ENCODE measurements around the gene NUCKS1. TPM values are rescaled to one million over a fixed set of nuclear protein-coding genes. Genes with fewer than 3 reads are reported as not detected.

The NUCKS1 gene
- total RNA-seq, 5 donors from 2014 or later (not counting 1 experiment from before 2014, with no cell fraction given), result 84.0 to 101 (median 94.6) TPM

- Histone ChIP-seq H3K4me1 (ENCODE audit: control insufficient read depth in 1 of 2, extremely low read depth in 1 of 2, insufficient read depth in 2 of 2, low read length in 2 of 2) (no peaks in the 10 kb centered on the region), H3K9me3 (no peaks in the 10 kb centered on the region), H3K36me3 (ENCODE audit: control insufficient read depth in 2 of 2, extremely low read depth in 1 of 2, insufficient read depth in 1 of 2, low read length in 1 of 2) (peaks cover 0 to 11% of the 10 kb centered on the region in 2 donors), H3K27ac (ENCODE audit: low read length) (no peak overlapping the region), H3K4me3 (ENCODE audit: control insufficient read depth in 1 of 2, extremely low read depth in 1 of 2, low read length in 1 of 2) (no peak overlapping the region), H3K27me3 (replicated peaks in 1 of 2; ENCODE audit: control insufficient read depth in 2 of 2, extremely low read depth in 1 of 2, insufficient read depth in 2 of 2, low read length in 1 of 2) (peaks cover 0 to 6% of the 10 kb centered on the region in 2 experiments)
- Mint-ChIP-seq H3K27ac (no peak overlapping the region), H3K4me1 (peaks cover 3 to 13% (median 11%) of the 10 kb centered on the region in 3 donors), H3K4me3 (no peak overlapping the region), H3K36me3 (peaks cover 19% of the 10 kb centered on the region), H3K27me3 (peaks cover 7 to 12% of the 10 kb centered on the region in 2 donors), H3K9me3 (no peaks in the 10 kb centered on the region)
- ChIA-PET POLR2A (interaction anchor here in 1 of 2 donors (0.5 kb wide), 1 partner anchor 400 kb away, joined by 3 read pairs; no protein-coding TSS in a partner anchor), CTCF (interaction anchor here in 1 of 2 donors (1.3 kb wide), 1 partner anchor 9 kb away, joined by 3 read pairs; no protein-coding TSS in a partner anchor)
- 94% methylated on average over 3 of the region's 4 CpGs for WGBS (ENCODE audit: insufficient coverage)
- DNase-seq (no peak), ATAC-seq (replicated peaks in 1 of 4) (no peak)
Observed at GRCh38 chr1:205701891-205702290, 48.1 kb downstream of the NUCKS1 start.

GRCh38 chr1:205701420-205701819 is 48.6 kb downstream of the NUCKS1 start:
- DNase-seq, result no peak
- no peaks in the 10 kb centered on the region for H3K4me1 ChIP-seq (ENCODE audit: control insufficient read depth in 1 of 2, extremely low read depth in 1 of 2, insufficient read depth in 2 of 2, low read length in 2 of 2)
- Mint-ChIP-seq H3K36me3 (peaks cover 14% of the 10 kb centered on the region), H3K4me1 (peaks cover 3 to 13% (median 7%) of the 10 kb centered on the region in 3 donors), H3K4me3 (no peak overlapping the region), H3K27me3 (peaks cover 12 to 13% of the 10 kb centered on the region in 2 donors), H3K27ac (no peak overlapping the region), H3K9me3 (no peaks in the 10 kb centered on the region)
- ChIA-PET CTCF (interaction anchor here in 1 of 2 donors (1.3 kb wide), 1 partner anchor 10 kb away, joined by 3 read pairs; no protein-coding TSS in a partner anchor), POLR2A (no interaction called here)
- peaks cover 0 to 11% of the 10 kb centered on the region in 2 donors for H3K36me3 ChIP-seq (ENCODE audit: control insufficient read depth in 2 of 2, extremely low read depth in 1 of 2, insufficient read depth in 1 of 2, low read length in 1 of 2)
- H3K9me3 ChIP-seq, result no peaks in the 10 kb centered on the region
- H3K27me3 ChIP-seq (replicated peaks in 1 of 2; ENCODE audit: control insufficient read depth in 2 of 2, extremely low read depth in 1 of 2, insufficient read depth in 2 of 2, low read length in 1 of 2), result peaks cover 0 to 9% of the 10 kb centered on the region in 2 experiments
- H3K4me3 ChIP-seq (ENCODE audit: control insufficient read depth in 1 of 2, extremely low read depth in 1 of 2, low read length in 1 of 2), result no peak overlapping the region
- H3K27ac ChIP-seq (ENCODE audit: low read length), result no peak overlapping the region
- ATAC-seq (replicated peaks in 1 of 4), result no peak
- WGBS (ENCODE audit: insufficient coverage), result 100% methylated on average over 1 of the region's 2 CpGs

- Histone ChIP-seq H3K27me3 (replicated peaks in 1 of 2; ENCODE audit: control insufficient read depth in 2 of 2, extremely low read depth in 1 of 2, insufficient read depth in 2 of 2, low read length in 1 of 2) (peaks cover 0 to 14% of the 10 kb centered on the region in 2 experiments), H3K36me3 (ENCODE audit: control insufficient read depth in 2 of 2, extremely low read depth in 1 of 2, insufficient read depth in 1 of 2, low read length in 1 of 2) (peaks cover 0 to 11% of the 10 kb centered on the region in 2 donors), H3K4me1 (ENCODE audit: control insufficient read depth in 1 of 2, extremely low read depth in 1 of 2, insufficient read depth in 2 of 2, low read length in 2 of 2) (no peaks in the 10 kb centered on the region), H3K27ac (ENCODE audit: low read length) (no peak overlapping the region), H3K4me3 (ENCODE audit: control insufficient read depth in 1 of 2, extremely low read depth in 1 of 2, low read length in 1 of 2) (no peak overlapping the region), H3K9me3 (no peaks in the 10 kb centered on the region)
- DNase-seq (no peak), ATAC-seq (replicated peaks in 1 of 4) (no peak)
- H3K36me3 Mint-ChIP-seq, result peaks cover 14% of the 10 kb centered on the region
- POLR2A ChIA-PET, result no interaction called here
- CTCF ChIA-PET, result interaction anchor here in 1 of 2 donors (1.3 kb wide), 1 partner anchor 10 kb away, joined by 3 read pairs; no protein-coding TSS in a partner anchor
- WGBS (ENCODE audit: insufficient coverage), result 40% methylated on average over 1 of the region's 2 CpGs
- H3K4me1 Mint-ChIP-seq, result peaks cover 3 to 13% (median 7%) of the 10 kb centered on the region in 3 donors
- no peaks in the 10 kb centered on the region for H3K9me3 Mint-ChIP-seq
- no peak overlapping the region for H3K4me3 Mint-ChIP-seq
- peaks cover 13 to 16% of the 10 kb centered on the region in 2 donors for H3K27me3 Mint-ChIP-seq
- H3K27ac Mint-ChIP-seq, result no peak overlapping the region
Observed at GRCh38 chr1:205700865-205701401, 49.0 kb downstream of the NUCKS1 start.

- H3K27ac Mint-ChIP-seq, result no peak overlapping the region
- ChIA-PET CTCF (interaction anchor here (0.7 kb wide), 2 partner anchors 72 to 1053 kb away, joined by 7 to 8 read pairs; no protein-coding TSS in a partner anchor), POLR2A (no interaction called here)
- peaks cover 0 to 7% (median 0%) of the 10 kb centered on the region in 3 donors for H3K4me1 Mint-ChIP-seq
- DNase-seq (no peak), ATAC-seq (replicated peaks in 1 of 4) (no peak)
- H3K9me3 Mint-ChIP-seq, result no peaks in the 10 kb centered on the region
- no peak overlapping the region for H3K4me3 Mint-ChIP-seq
- Histone ChIP-seq H3K4me1 (ENCODE audit: control insufficient read depth in 1 of 2, extremely low read depth in 1 of 2, insufficient read depth in 2 of 2, low read length in 2 of 2) (no peaks in the 10 kb centered on the region), H3K36me3 (ENCODE audit: control insufficient read depth in 2 of 2, extremely low read depth in 1 of 2, insufficient read depth in 1 of 2, low read length in 1 of 2) (peaks cover 0 to 9% of the 10 kb centered on the region in 2 donors), H3K27me3 (replicated peaks in 1 of 2; ENCODE audit: control insufficient read depth in 2 of 2, extremely low read depth in 1 of 2, insufficient read depth in 2 of 2, low read length in 1 of 2) (peaks cover 0 to 17% of the 10 kb centered on the region in 2 experiments), H3K27ac (ENCODE audit: low read length) (no peak overlapping the region), H3K9me3 (no peaks in the 10 kb centered on the region), H3K4me3 (ENCODE audit: control insufficient read depth in 1 of 2, extremely low read depth in 1 of 2, low read length in 1 of 2) (no peak overlapping the region)
- 90% methylated on average over 2 of the region's 4 CpGs for WGBS (ENCODE audit: insufficient coverage)
- H3K36me3 Mint-ChIP-seq, result peaks cover 7% of the 10 kb centered on the region
- peaks cover 13 to 16% of the 10 kb centered on the region in 2 donors for H3K27me3 Mint-ChIP-seq
Observed at GRCh38 chr1:205699416-205699815, 50.6 kb downstream of the NUCKS1 start.

GRCh38 chr1:205698921-205699320 is 51.1 kb downstream of the NUCKS1 start:
- H3K27ac ChIP-seq (ENCODE audit: low read length), result no peak overlapping the region
- 96% methylated on average over 4 of the region's 4 CpGs for WGBS (ENCODE audit: insufficient coverage)
- Mint-ChIP-seq H3K27me3 (peaks cover 13 to 16% of the 10 kb centered on the region in 2 donors), H3K9me3 (no peaks in the 10 kb centered on the region), H3K4me3 (no peak overlapping the region), H3K27ac (no peak overlapping the region), H3K4me1 (peaks cover 0 to 7% (median 0%) of the 10 kb centered on the region in 3 donors), H3K36me3 (peaks cover 7% of the 10 kb centered on the region)
- DNase-seq (no peak), ATAC-seq (replicated peaks in 1 of 4) (no peak)
- CTCF ChIA-PET, result interaction anchor here (0.7 kb wide), 3 partner anchors 70 to 1053 kb away, joined by 3 to 8 read pairs (median 7); no protein-coding TSS in a partner anchor
- H3K36me3 ChIP-seq (ENCODE audit: control insufficient read depth in 2 of 2, extremely low read depth in 1 of 2, insufficient read depth in 1 of 2, low read length in 1 of 2), result peaks cover 0 to 5% of the 10 kb centered on the region in 2 donors
- H3K4me3 ChIP-seq (ENCODE audit: control insufficient read depth in 1 of 2, extremely low read depth in 1 of 2, low read length in 1 of 2), result no peak overlapping the region
- H3K4me1 ChIP-seq (ENCODE audit: control insufficient read depth in 1 of 2, extremely low read depth in 1 of 2, insufficient read depth in 2 of 2, low read length in 2 of 2), result no peaks in the 10 kb centered on the region
- no peaks in the 10 kb centered on the region for H3K9me3 ChIP-seq
- H3K27me3 ChIP-seq (replicated peaks in 1 of 2; ENCODE audit: control insufficient read depth in 2 of 2, extremely low read depth in 1 of 2, insufficient read depth in 2 of 2, low read length in 1 of 2), result peaks cover 0 to 17% of the 10 kb centered on the region in 2 experiments
- POLR2A ChIA-PET, result no interaction called here

- no peak for DNase-seq
- Histone ChIP-seq H3K4me3 (ENCODE audit: control insufficient read depth in 1 of 2, extremely low read depth in 1 of 2, low read length in 1 of 2) (no peak overlapping the region), H3K27ac (ENCODE audit: low read length) (no peak overlapping the region), H3K9me3 (no peaks in the 10 kb centered on the region), H3K4me1 (ENCODE audit: control insufficient read depth in 1 of 2, extremely low read depth in 1 of 2, insufficient read depth in 2 of 2, low read length in 2 of 2) (no peaks in the 10 kb centered on the region), H3K27me3 (replicated peaks in 1 of 2; ENCODE audit: control insufficient read depth in 2 of 2, extremely low read depth in 1 of 2, insufficient read depth in 2 of 2, low read length in 1 of 2) (peaks cover 0 to 40% of the 10 kb centered on the region in 2 experiments), H3K36me3 (ENCODE audit: control insufficient read depth in 2 of 2, extremely low read depth in 1 of 2, insufficient read depth in 1 of 2, low read length in 1 of 2) (no peaks in the 10 kb centered on the region)
- CTCF ChIA-PET, result no interaction called here
- WGBS (ENCODE audit: insufficient coverage), result 20% methylated on average over 7 of the region's 12 CpGs
- POLR2A ChIA-PET, result no interaction called here
- no peak overlapping the region for H3K27ac Mint-ChIP-seq
- H3K4me1 Mint-ChIP-seq, result peaks cover 0 to 2% (median 1%) of the 10 kb centered on the region in 3 donors
- no peak overlapping the region for H3K4me3 Mint-ChIP-seq
- H3K27me3 Mint-ChIP-seq, result peaks cover 25 to 27% of the 10 kb centered on the region in 2 donors
- H3K9me3 Mint-ChIP-seq, result no peaks in the 10 kb centered on the region
- H3K36me3 Mint-ChIP-seq, result no peaks in the 10 kb centered on the region
- ATAC-seq (replicated peaks in 1 of 4), result no peak
Observed at GRCh38 chr1:205693421-205693991, 56.5 kb downstream of the NUCKS1 start.

Measured in T-cell (primary cell).